Liver (tissue), 9 donors: ENCODE measurements around the gene SPINT3. TPM values are rescaled to one million over a fixed set of nuclear protein-coding genes. Genes with fewer than 3 reads are reported as not detected.

Source experiments
- DNase-seq: peaks from one replicate; pipeline ENCODE4 v3.0.0-alpha.2; 2017; ENCODE audit warnings: low spot score
- H3K27ac ChIP-seq, 2 donors: one replicate each; pipeline ENCODE4 v1.7.0; 2013; ENCODE audit warnings: inconsistent platforms in 2 of 2, low read length in 2 of 2, control low read depth in 1 of 2, low read depth in 1 of 2, mild to moderate bottlenecking in 1 of 2
- H3K27me3 ChIP-seq, 4 donors: one replicate each; pipeline versions ENCODE4 v1.6.1 to v1.7.0; 2013; ENCODE audit warnings: low read length in 3 of 4, inconsistent platforms in 1 of 4, mild to moderate bottlenecking in 1 of 4, moderate library complexity in 1 of 4; ENCODE audit not compliant: control insufficient read depth in 4 of 4, insufficient read depth in 4 of 4
- H3K36me3 ChIP-seq, 4 donors: one replicate each; pipeline versions ENCODE4 v1.6.1 to v1.7.0; 2013; ENCODE audit warnings: low read length in 3 of 4, mild to moderate bottlenecking in 3 of 4, low read depth in 1 of 4, moderate library complexity in 1 of 4; ENCODE audit not compliant: control insufficient read depth in 4 of 4, insufficient read depth in 3 of 4
- H3K4me1 ChIP-seq, 4 donors: one replicate each; pipeline versions ENCODE4 v1.6.1 to v1.7.0; 2013; ENCODE audit warnings: low read length in 3 of 4, mild to moderate bottlenecking in 3 of 4, moderate library complexity in 1 of 4; ENCODE audit not compliant: control insufficient read depth in 4 of 4, insufficient read depth in 4 of 4
- H3K4me3 ChIP-seq, 3 donors: one replicate each; pipeline versions ENCODE4 v1.6.1 to v1.7.0; 2013; ENCODE audit warnings: low read length in 3 of 3, control low read depth in 1 of 3, low read depth in 1 of 3, mild to moderate bottlenecking in 1 of 3
- H3K9ac ChIP-seq, 2 donors: one replicate each; pipeline ENCODE4 v1.7.0; 2013; ENCODE audit warnings: low read length in 2 of 2, mild to moderate bottlenecking in 2 of 2, moderate library complexity in 2 of 2, control low read depth in 1 of 2, low read depth in 1 of 2
- H3K9me3 ChIP-seq, 4 donors: one replicate each; pipeline versions ENCODE4 v1.6.1 to v1.7.0; 2013; ENCODE audit warnings: low read length in 3 of 4; ENCODE audit not compliant: control insufficient read depth in 4 of 4
- ATF3 ChIP-seq: IDR thresholded peaks from 2 replicates; pipeline ENCODE4 v1.6.1; 2016; ENCODE audit warnings: antibody characterized with exemption
- CTCF ChIP-seq: fragments of 150-350 bp; IDR thresholded peaks from 2 replicates; pipeline ENCODE4 v1.5.1; 2017; ENCODE audit warnings: improper control_type of control experiment, low read depth, low read length; ENCODE audit not compliant: missing input control
- EGR1 ChIP-seq, 2 donors: IDR thresholded peaks; 2 replicates each; pipeline ENCODE4 v1.6.1; 2016 to 2018; ENCODE audit warnings: antibody characterized with exemption in 2 of 2, low read depth in 2 of 2
- FOXA1 ChIP-seq: IDR thresholded peaks from 2 replicates; pipeline ENCODE4 v1.6.1; 2016; ENCODE audit warnings: antibody characterized with exemption
- FOXA2 ChIP-seq: IDR thresholded peaks from 2 replicates; pipeline ENCODE4 v1.6.1; 2016; ENCODE audit warnings: antibody characterized with exemption
- GABPA ChIP-seq, 2 donors: IDR thresholded peaks in 1 of 2; conservative IDR thresholded peaks in 1 of 2; 2 replicates each; pipeline ENCODE4 v1.6.1; 2016; ENCODE audit warnings: antibody characterized with exemption in 2 of 2, mild to moderate bottlenecking in 1 of 2, moderate library complexity in 1 of 2
- HNF4A ChIP-seq, 2 donors: conservative IDR thresholded peaks; 2 replicates each; pipeline ENCODE4 v1.6.1; 2016; ENCODE audit warnings: antibody characterized with exemption in 2 of 2, mild to moderate bottlenecking in 2 of 2
- HNF4G ChIP-seq: IDR thresholded peaks from 2 replicates; pipeline ENCODE4 v1.6.1; 2016; ENCODE audit warnings: antibody characterized with exemption
- JUND ChIP-seq, 2 donors: IDR thresholded peaks; 2 replicates each; pipeline ENCODE4 v1.6.1; 2016; ENCODE audit warnings: antibody characterized with exemption in 2 of 2
- NR2F2 ChIP-seq: IDR thresholded peaks from 2 replicates; pipeline ENCODE4 v1.6.1; 2016; ENCODE audit warnings: antibody characterized with exemption
- RAD21 ChIP-seq, 2 donors: IDR thresholded peaks; 2 replicates each; pipeline ENCODE4 v1.6.1; 2016; ENCODE audit warnings: antibody characterized with exemption in 2 of 2, mild to moderate bottlenecking in 2 of 2
- REST ChIP-seq: IDR thresholded peaks from 2 replicates; pipeline ENCODE4 v1.6.1; 2016; ENCODE audit warnings: antibody characterized with exemption, mild to moderate bottlenecking
- RXRA ChIP-seq, 2 donors: IDR thresholded peaks; 2 replicates each; pipeline ENCODE4 v1.6.1; 2017 to 2018; ENCODE audit warnings: antibody characterized with exemption in 2 of 2, mild to moderate bottlenecking in 1 of 2
- TAF1 ChIP-seq: conservative IDR thresholded peaks from 2 replicates; pipeline ENCODE4 v1.6.1; 2016; ENCODE audit warnings: antibody characterized with exemption, mild to moderate bottlenecking
- YY1 ChIP-seq: IDR thresholded peaks from 2 replicates; pipeline ENCODE4 v1.6.1; 2016; ENCODE audit warnings: antibody characterized with exemption, mild to moderate bottlenecking
- ZBTB33 ChIP-seq: IDR thresholded peaks from 2 replicates; pipeline ENCODE4 v1.6.1; 2016; ENCODE audit warnings: antibody characterized with exemption
- WGBS: extraction: QIAGEN DNeasy Blood & Tissue Kit; methylation state at CpG from one replicate; pipeline ENCODE4 v1.1.7; 2013; 5-methylcytosine and 5-hydroxymethylcytosine counted together
- polyA plus RNA-seq, 2 donors: library from polyadenylated mRNA; stranded (reverse) in 1 of 2; unstranded in 1 of 2; fragments of 200-250 nt in 1 of 2; fragments of >200 nt in 1 of 2; fragmentation: Nextera tagmentation in 1 of 2; extraction: Ambion mirVana in 1 of 2; gene quantifications; one replicate each; pipeline versions ENCODE4 v1.2.1 to v1.2.3, GENCODE V29; 2013 to 2015
- total RNA-seq, 2 donors: library from RNA; depleted of rRNA; stranded (reverse); fragments of >200 nt; gene quantifications; one replicate each; pipeline ENCODE4 v1.2.3, GENCODE V29; 2014
- donor health status: healthy.
- donor health status: healthy.
- donor health status: healthy.
- donor health status: healthy.
- donor health status: healthy.

The SPINT3 gene
- total and polyA plus RNA-seq, 4 donors: not detected

GRCh38 chr20:45545754-45546453 is 30.5 kb upstream of the SPINT3 start:
- no peaks in the 10 kb centered on the region for H3K4me1 ChIP-seq
- no peak for DNase-seq
- no peak overlapping the region for H3K9ac ChIP-seq
- no peak overlapping the region for H3K27ac ChIP-seq
- no peaks in the 10 kb centered on the region for H3K9me3 ChIP-seq
- no peak for TF ChIP-seq REST
- TF ChIP-seq JUND (IDR thresholded peaks at IDR 0.05): no peak
- TF ChIP-seq ZBTB33: no peak
- TF ChIP-seq FOXA2: no peak
- peak; percentile 38 for TF ChIP-seq CTCF
- no peak for TF ChIP-seq ATF3
- TF ChIP-seq RAD21 (IDR thresholded peaks at IDR 0.05): peak; percentile 68 to 69
- no peak for TF ChIP-seq FOXA1
- H3K4me3 ChIP-seq: no peak overlapping the region
- H3K27me3 ChIP-seq: peaks cover 0 to 4% (median 0%) of the 10 kb centered on the region in 4 donors
- H3K36me3 ChIP-seq: no peaks in the 10 kb centered on the region
- 26% methylated on average over 5 of the region's 5 CpGs for WGBS

- Histone ChIP-seq H3K4me3 (no peak overlapping the region), H3K27me3 (peaks cover 0 to 4% (median 0%) of the 10 kb centered on the region in 4 donors), H3K4me1 (no peaks in the 10 kb centered on the region), H3K9ac (no peak overlapping the region), H3K27ac (no peak overlapping the region), H3K9me3 (no peaks in the 10 kb centered on the region), H3K36me3 (no peaks in the 10 kb centered on the region)
- no peak for DNase-seq
- TF ChIP-seq GABPA (IDR thresholded peaks at IDR 0.05 in 1 of 2, conservative IDR thresholded peaks at IDR 0.05 in 1 of 2) (no peak), YY1 (no peak), EGR1 (IDR thresholded peaks at IDR 0.05; ENCODE audit: low read depth in 2 of 2) (no peak), NR2F2 (no peak), RXRA (IDR thresholded peaks at IDR 0.05) (no peak), HNF4G (no peak), TAF1 (no peak), FOXA2 (no peak), CTCF (no peak), JUND (IDR thresholded peaks at IDR 0.05) (no peak), HNF4A (conservative IDR thresholded peaks at IDR 0.05) (no peak), FOXA1 (no peak)
- whole genome bisulfite sequencing: 75% methylated on average over 3 of the region's 3 CpGs
Observed at GRCh38 chr20:45545351-45545750, 29.9 kb upstream of the SPINT3 start.
